HEK293 (cell line): ENCODE measurements around the gene MYL4.

Experiments used
- MZF1 ChIP-seq: fragments of 450-650 bp; formaldehyde crosslinking; IDR thresholded peaks from 2 replicates; pipeline ENCODE4 v1.5.1; 2017; ENCODE audit warnings: missing biosample characterization, missing genetic modification characterization, borderline replicate concordance
- ZNF184 ChIP-seq: fragments of 450-650 bp; IDR thresholded peaks from 2 replicates; pipeline ENCODE4 v1.5.1; 2018; ENCODE audit warnings: missing biosample characterization, mild to moderate bottlenecking, missing genetic modification characterization
- ZNF660 ChIP-seq: fragments of 450-650 bp; IDR thresholded peaks from 2 replicates; pipeline ENCODE4 v1.5.1; 2018; ENCODE audit warnings: missing biosample characterization, mild to moderate bottlenecking, missing genetic modification characterization
- ZSCAN16 ChIP-seq: fragments of 450-650 bp; formaldehyde crosslinking; IDR thresholded peaks from 2 replicates; pipeline ENCODE4 v1.5.1; 2016; ENCODE audit warnings: missing biosample characterization, missing genetic modification characterization
- ZXDB ChIP-seq: fragments of 450-650 bp; formaldehyde crosslinking; IDR thresholded peaks from 2 replicates; pipeline ENCODE4 v1.5.1; 2016; ENCODE audit warnings: missing biosample characterization, missing genetic modification characterization
- TF ChIP-seq, protein P1 (sequence below): fragments of 450-650 bp; formaldehyde crosslinking; IDR thresholded peaks from 2 replicates; pipeline ENCODE4 v1.5.1; 2016; ENCODE audit warnings: missing biosample characterization, missing genetic modification characterization

- TF ChIP-seq ZNF660 (tag by site-specific recombination), result peak; percentile 45; the same call in 1 of the 2 replicates
- TF ChIP-seq, protein P1, sequence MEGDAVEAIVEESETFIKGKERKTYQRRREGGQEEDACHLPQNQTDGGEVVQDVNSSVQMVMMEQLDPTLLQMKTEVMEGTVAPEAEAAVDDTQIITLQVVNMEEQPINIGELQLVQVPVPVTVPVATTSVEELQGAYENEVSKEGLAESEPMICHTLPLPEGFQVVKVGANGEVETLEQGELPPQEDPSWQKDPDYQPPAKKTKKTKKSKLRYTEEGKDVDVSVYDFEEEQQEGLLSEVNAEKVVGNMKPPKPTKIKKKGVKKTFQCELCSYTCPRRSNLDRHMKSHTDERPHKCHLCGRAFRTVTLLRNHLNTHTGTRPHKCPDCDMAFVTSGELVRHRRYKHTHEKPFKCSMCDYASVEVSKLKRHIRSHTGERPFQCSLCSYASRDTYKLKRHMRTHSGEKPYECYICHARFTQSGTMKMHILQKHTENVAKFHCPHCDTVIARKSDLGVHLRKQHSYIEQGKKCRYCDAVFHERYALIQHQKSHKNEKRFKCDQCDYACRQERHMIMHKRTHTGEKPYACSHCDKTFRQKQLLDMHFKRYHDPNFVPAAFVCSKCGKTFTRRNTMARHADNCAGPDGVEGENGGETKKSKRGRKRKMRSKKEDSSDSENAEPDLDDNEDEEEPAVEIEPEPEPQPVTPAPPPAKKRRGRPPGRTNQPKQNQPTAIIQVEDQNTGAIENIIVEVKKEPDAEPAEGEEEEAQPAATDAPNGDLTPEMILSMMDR (tag by site-specific recombination), result no peak
- TF ChIP-seq ZNF184 (tag by site-specific recombination), result peak; percentile 62; the same call in 1 of the 2 replicates
- TF ChIP-seq MZF1 (tag by site-specific recombination), result no peak
- no peak for TF ChIP-seq ZSCAN16 (tag by site-specific recombination)
- TF ChIP-seq ZXDB, result no peak
Measured at GRCh38 chr17:47239967-47240651, 31.0 kb downstream of the MYL4 start.
